ENCODE data around the gene MDFIC.

Gene MDFIC

DNA sequence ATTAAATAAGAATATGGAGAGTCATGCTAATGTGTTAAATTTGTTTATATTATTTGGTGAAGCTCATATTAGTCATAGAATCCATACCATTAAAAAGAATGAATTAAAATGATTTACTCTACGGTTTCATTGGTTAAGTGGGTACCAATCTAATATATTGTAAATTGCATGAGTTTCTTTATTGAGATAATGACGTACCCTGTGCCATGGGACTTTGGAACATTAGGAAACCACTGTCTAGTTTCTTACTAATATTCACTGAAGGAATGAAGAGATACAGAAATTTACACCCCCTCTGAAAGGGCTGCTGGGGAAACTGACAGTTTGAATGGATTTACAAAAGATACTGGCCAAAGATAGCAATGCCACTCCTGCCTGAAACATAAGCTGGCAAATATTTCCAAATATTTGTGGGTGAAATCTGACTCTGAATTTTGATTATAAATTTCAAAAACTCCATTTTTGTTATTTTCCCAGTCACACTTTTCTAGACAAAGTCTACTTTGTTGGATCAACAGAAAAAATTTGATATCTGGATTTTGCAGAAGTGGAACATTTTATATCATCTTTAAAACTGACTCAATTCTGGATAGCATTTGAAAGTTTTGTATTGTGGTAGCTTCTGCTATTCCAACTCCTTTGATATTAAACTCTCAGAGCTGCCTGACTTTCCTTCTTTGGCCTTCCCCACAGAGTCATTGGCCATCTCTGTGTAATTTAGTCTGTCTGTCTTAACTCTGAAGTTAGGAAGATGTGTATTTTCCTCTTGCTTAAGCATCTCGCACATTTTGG is 22.3 kb downstream of the MDFIC start:
- Mint-ChIP-seq H3K9me3 (no peaks in the 10 kb centered on the region), H3K27ac (peak overlapping the region; percentile 95 to 98 (median 98))

DNA sequence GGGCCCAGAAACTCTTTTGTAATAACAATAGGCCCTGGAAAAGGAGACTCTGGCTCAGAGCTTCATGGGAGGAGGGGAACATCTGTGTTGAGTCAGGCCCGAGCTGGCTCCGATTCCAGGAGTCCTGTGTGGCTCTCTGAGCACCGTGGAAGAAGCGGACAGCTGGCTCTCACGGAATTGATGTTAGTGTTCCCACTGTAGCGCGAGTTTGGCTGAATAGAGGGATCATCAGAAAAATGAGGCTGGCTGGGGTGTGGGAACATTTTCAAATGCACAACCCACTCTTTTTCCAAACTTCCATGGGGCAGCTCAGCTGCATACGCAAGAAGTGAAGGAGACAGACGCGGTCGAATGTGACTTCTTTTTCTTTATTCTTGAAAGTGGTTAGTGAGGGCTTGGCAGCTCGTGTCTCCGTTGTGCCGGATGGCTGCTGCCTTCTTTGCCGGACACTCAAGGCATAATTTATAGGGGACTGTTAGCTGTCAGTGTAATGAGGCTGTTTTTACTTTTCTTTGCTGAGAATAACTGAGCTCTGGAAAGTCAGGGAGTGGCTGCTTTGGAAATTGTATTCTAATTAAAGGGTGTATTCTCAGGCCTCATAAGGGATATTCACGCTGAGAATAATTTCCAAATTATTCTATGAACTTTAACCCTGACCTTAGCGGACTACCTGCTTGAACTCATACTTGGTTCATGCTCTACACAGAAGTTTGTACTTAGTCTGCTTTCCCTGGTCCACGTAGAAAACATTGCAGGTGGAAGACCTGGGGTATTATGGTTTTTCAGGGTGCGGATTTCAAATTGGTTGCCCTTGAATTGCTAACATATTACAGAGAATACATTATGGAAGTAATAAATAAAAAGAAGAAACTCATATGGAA is 23.1 kb downstream of the MDFIC start:
- H3K4me3 Mint-ChIP-seq = peak overlapping the region; percentile 65 to 81 (median 71)
- peaks cover 18% of the 10 kb centered on the region for H3K36me3 Mint-ChIP-seq (ENCODE audit: low read depth)
- no peaks in the 10 kb centered on the region for H3K27me3 Mint-ChIP-seq (ENCODE audit: low read depth)
- no peaks in the 10 kb centered on the region for H3K9me3 Mint-ChIP-seq
- TF ChIP-seq, protein P1, sequence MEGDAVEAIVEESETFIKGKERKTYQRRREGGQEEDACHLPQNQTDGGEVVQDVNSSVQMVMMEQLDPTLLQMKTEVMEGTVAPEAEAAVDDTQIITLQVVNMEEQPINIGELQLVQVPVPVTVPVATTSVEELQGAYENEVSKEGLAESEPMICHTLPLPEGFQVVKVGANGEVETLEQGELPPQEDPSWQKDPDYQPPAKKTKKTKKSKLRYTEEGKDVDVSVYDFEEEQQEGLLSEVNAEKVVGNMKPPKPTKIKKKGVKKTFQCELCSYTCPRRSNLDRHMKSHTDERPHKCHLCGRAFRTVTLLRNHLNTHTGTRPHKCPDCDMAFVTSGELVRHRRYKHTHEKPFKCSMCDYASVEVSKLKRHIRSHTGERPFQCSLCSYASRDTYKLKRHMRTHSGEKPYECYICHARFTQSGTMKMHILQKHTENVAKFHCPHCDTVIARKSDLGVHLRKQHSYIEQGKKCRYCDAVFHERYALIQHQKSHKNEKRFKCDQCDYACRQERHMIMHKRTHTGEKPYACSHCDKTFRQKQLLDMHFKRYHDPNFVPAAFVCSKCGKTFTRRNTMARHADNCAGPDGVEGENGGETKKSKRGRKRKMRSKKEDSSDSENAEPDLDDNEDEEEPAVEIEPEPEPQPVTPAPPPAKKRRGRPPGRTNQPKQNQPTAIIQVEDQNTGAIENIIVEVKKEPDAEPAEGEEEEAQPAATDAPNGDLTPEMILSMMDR (IDR thresholded peaks at IDR 0.05; ENCODE audit: unreplicated experiment in 3 of 3) = no peak
- peak overlapping the region; percentile 95 to 98 (median 98) for H3K27ac Mint-ChIP-seq
- H3K4me1 Mint-ChIP-seq = peaks cover 23% of the 10 kb centered on the region

More for the DNA sequence above, 22.3 kb downstream of the MDFIC start:
- TF ChIP-seq, protein P1 (IDR thresholded peaks at IDR 0.05; ENCODE audit: unreplicated experiment in 3 of 3) = no peak
- peaks cover 18% of the 10 kb centered on the region for H3K36me3 Mint-ChIP-seq (ENCODE audit: low read depth)
- H3K4me3 Mint-ChIP-seq = peak overlapping the region; percentile 65 to 81 (median 71)
- H3K4me1 Mint-ChIP-seq = peaks cover 23% of the 10 kb centered on the region
- H3K27me3 Mint-ChIP-seq (ENCODE audit: low read depth) = no peaks in the 10 kb centered on the region

DNA sequence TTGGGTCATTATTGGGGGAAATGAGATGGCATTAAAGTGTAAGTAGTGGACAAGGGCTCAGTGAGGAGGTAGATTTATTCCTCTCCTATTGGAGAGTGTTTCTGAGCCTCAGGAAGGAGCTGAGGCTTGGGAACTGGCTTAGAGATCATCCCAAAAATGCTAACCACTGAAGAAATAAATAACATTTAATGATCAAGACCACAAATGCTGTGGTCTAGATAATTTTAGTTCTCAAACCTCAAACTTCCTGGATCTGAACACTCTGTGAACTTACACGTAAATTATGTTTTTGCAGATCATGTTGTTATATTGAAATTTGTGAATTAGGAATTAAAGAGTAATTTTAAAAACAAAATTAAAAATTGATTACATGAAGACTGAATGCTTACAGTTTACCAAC is 27.3 kb downstream of the MDFIC start:
- H3K36me3 Mint-ChIP-seq (ENCODE audit: low read depth) = peaks cover 7% of the 10 kb centered on the region
- TF ChIP-seq, protein P1 (IDR thresholded peaks at IDR 0.05; ENCODE audit: unreplicated experiment in 3 of 3) = no peak
- H3K27me3 Mint-ChIP-seq (ENCODE audit: low read depth) = no peaks in the 10 kb centered on the region
- peaks cover 11% of the 10 kb centered on the region for H3K4me1 Mint-ChIP-seq
- H3K27ac Mint-ChIP-seq = no peak overlapping the region
- H3K9me3 Mint-ChIP-seq = no peaks in the 10 kb centered on the region
- no peak overlapping the region for H3K4me3 Mint-ChIP-seq

DNA sequence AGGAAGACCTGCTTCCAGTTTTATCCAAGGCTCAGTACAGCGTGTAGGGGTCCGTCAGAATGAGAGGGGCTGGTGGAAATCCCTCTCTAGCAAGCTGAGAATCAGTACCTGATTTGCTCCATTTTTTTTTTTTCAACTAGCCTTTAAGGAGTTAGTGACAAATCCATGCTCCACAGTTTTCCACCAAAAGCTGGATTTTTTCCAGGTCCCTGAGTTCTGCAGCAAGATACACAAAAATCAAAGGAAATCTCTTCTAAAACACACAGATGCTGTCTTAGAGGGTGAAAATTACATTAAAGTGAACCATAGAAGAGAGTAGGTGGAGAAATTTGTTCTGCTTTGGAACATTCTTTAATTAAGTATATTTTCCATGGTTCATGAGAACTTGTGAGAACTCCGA is 30.4 kb downstream of the MDFIC start:
- TF ChIP-seq, protein P1 (IDR thresholded peaks at IDR 0.05; ENCODE audit: unreplicated experiment in 3 of 3) = no peak

DNA sequence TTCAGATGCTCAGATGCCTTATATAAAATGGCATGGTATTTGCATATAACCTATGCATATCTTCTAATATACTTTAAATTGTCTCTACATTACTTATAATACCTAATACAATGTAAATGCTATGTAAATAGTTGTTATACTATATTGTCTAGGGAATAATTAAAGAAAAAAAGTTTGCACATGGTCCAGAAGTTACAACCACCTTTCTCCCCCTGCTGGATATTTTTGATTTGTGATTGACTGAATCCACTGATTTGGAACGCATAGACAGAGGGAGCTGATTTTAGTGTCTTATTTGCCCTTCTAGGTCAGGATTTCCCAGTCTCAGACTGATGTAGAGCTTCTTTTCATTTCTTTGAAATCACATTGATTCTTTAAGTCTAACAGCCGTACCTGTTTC is 31.8 kb downstream of the MDFIC start:
- Mint-ChIP-seq H3K27ac (no peak overlapping the region), H3K4me3 (no peak overlapping the region), H3K4me1 (no peaks in the 10 kb centered on the region), H3K9me3 (no peaks in the 10 kb centered on the region), H3K27me3 (ENCODE audit: low read depth) (no peaks in the 10 kb centered on the region), H3K36me3 (ENCODE audit: low read depth) (peaks cover 3% of the 10 kb centered on the region)
- TF ChIP-seq, protein P1 (IDR thresholded peaks at IDR 0.05; ENCODE audit: unreplicated experiment in 3 of 3) = no peak

More for the DNA sequence above, 30.4 kb downstream of the MDFIC start:
- Mint-ChIP-seq H3K27me3 (ENCODE audit: low read depth) (no peaks in the 10 kb centered on the region), H3K4me1 (no peaks in the 10 kb centered on the region), H3K36me3 (ENCODE audit: low read depth) (peaks cover 5% of the 10 kb centered on the region), H3K27ac (no peak overlapping the region), H3K4me3 (no peak overlapping the region), H3K9me3 (no peaks in the 10 kb centered on the region)

All from nephron (organoid).